Neural progenitor cell (in vitro differentiated cells): ENCODE data around the gene SMCO3.

Source experiments
- EZH2 ChIP-seq: fragments of 200-600 bp; sonication (generic); IDR thresholded peaks from 2 replicates; pipeline ENCODE4 v1.6.1; 2017; ENCODE audit warnings: antibody characterized with exemption, mild to moderate bottlenecking, moderate library complexity
- EZH2phosphoT487 ChIP-seq: fragments of 200-600 bp; sonication (generic); IDR thresholded peaks from 2 replicates; pipeline ENCODE4 v1.6.1; 2017; ENCODE audit warnings: antibody characterized with exemption
- TF ChIP-seq, protein P1 (sequence below): fragments of 200-600 bp; sonication (generic); IDR thresholded peaks from 2 replicates; pipeline ENCODE4 v1.5.1; 2017; ENCODE audit warnings: antibody characterized with exemption, mild to moderate bottlenecking

- TF ChIP-seq EZH2 (no peak), EZH2phosphoT487 (no peak)
- TF ChIP-seq, protein P1, sequence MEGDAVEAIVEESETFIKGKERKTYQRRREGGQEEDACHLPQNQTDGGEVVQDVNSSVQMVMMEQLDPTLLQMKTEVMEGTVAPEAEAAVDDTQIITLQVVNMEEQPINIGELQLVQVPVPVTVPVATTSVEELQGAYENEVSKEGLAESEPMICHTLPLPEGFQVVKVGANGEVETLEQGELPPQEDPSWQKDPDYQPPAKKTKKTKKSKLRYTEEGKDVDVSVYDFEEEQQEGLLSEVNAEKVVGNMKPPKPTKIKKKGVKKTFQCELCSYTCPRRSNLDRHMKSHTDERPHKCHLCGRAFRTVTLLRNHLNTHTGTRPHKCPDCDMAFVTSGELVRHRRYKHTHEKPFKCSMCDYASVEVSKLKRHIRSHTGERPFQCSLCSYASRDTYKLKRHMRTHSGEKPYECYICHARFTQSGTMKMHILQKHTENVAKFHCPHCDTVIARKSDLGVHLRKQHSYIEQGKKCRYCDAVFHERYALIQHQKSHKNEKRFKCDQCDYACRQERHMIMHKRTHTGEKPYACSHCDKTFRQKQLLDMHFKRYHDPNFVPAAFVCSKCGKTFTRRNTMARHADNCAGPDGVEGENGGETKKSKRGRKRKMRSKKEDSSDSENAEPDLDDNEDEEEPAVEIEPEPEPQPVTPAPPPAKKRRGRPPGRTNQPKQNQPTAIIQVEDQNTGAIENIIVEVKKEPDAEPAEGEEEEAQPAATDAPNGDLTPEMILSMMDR, result no peak
Observed at GRCh38 chr12:14834509-14834908, 20.5 kb upstream of the SMCO3 start.
